HepG2 (cell line): ENCODE data around the gene SLC48A1. TPM values are rescaled to one million over a fixed set of nuclear protein-coding genes. Genes with fewer than 3 reads are reported as not detected.

Source experiments
- AGO2 ChIP-seq: fragments of 200-400 bp; formaldehyde crosslinking; optimal IDR thresholded peaks from 2 replicates; pipeline ENCODE3; 2017; ENCODE audit warnings: mild to moderate bottlenecking, low read depth, low read length, moderate library complexity
- ELF1 ChIP-seq: sonication (generic); formaldehyde crosslinking; IDR thresholded peaks from 2 replicates; pipeline ENCODE4 v1.4.0; 2020; ENCODE audit warnings: missing genetic modification reagents
- EP300 ChIP-seq, 3 experiments: sonication (generic) in 1 of 3; formaldehyde crosslinking in 1 of 3; IDR thresholded peaks; 2 replicates each; pipeline versions ENCODE4 v1.5.1 to v1.6.1; 2011 to 2020; ENCODE audit warnings: low read depth in 2 of 3, low read length in 2 of 3, borderline replicate concordance in 1 of 3, improper control_type of control experiment in 1 of 3, mild to moderate bottlenecking in 1 of 3, missing genetic modification reagents in 1 of 3, moderate library complexity in 1 of 3
- HNRNPUL1 ChIP-seq: fragments of 200-400 bp; formaldehyde crosslinking; IDR thresholded peaks from 2 replicates; pipeline ENCODE4 v1.6.1; 2017; ENCODE audit warnings: low read depth, mild to moderate bottlenecking, low read length, moderate library complexity
- JUN ChIP-seq: sonication (generic); formaldehyde crosslinking; IDR thresholded peaks from 2 replicates; pipeline ENCODE4 v1.4.0; 2020; ENCODE audit warnings: mild to moderate bottlenecking, missing genetic modification reagents
- NFE2L2 ChIP-seq: fragments of 150-350 bp; IDR thresholded peaks from 2 replicates; pipeline ENCODE4 v1.6.1; 2014; ENCODE audit warnings: low read length
- PLRG1 ChIP-seq: fragments of 450-650 bp; conservative IDR thresholded peaks from 2 replicates; pipeline ENCODE4 v1.6.1; 2016
- SKI ChIP-seq: fragments of 450-650 bp; IDR thresholded peaks from one replicate; pipeline ENCODE4 v1.6.1; 2018; ENCODE audit warnings: mild to moderate bottlenecking; ENCODE audit not compliant: partially characterized antibody
- SNAI1 ChIP-seq: sonication (generic); formaldehyde crosslinking; IDR thresholded peaks from 2 replicates; pipeline ENCODE4 v1.5.0; 2020; ENCODE audit warnings: mild to moderate bottlenecking, missing genetic modification reagents, borderline replicate concordance
- SRSF9 ChIP-seq: fragments of 200-400 bp; formaldehyde crosslinking; IDR thresholded peaks from 2 replicates; pipeline ENCODE4 v1.6.1; 2018; ENCODE audit warnings: borderline replicate concordance, mild to moderate bottlenecking, low read depth, low read length; ENCODE audit not compliant: insufficient read depth, poor library complexity, severe bottlenecking
- XBP1 ChIP-seq: sonication (generic); formaldehyde crosslinking; IDR thresholded peaks from 2 replicates; pipeline ENCODE4 v1.5.0; 2020; ENCODE audit warnings: missing genetic modification reagents
- YEATS2 ChIP-seq: sonication (generic); formaldehyde crosslinking; IDR thresholded peaks from 2 replicates; pipeline ENCODE4 v1.4.0; 2020; ENCODE audit warnings: missing genetic modification reagents, borderline replicate concordance
- ZBTB38 ChIP-seq: sonication (generic); formaldehyde crosslinking; IDR thresholded peaks from 2 replicates; pipeline ENCODE4 v1.5.1; 2020; ENCODE audit warnings: mild to moderate bottlenecking, missing genetic modification reagents
- ZKSCAN8 ChIP-seq: IDR thresholded peaks from 2 replicates; pipeline ENCODE4 v1.6.1; 2016; ENCODE audit warnings: borderline replicate concordance, missing genetic modification reagents, missing compliant biosample characterization
- ZNF484 ChIP-seq: sonication (generic); formaldehyde crosslinking; IDR thresholded peaks from 2 replicates; pipeline ENCODE4 v1.5.1; 2020; ENCODE audit warnings: mild to moderate bottlenecking, low read depth, missing genetic modification reagents, borderline replicate concordance
- ZNF512B ChIP-seq: sonication (generic); formaldehyde crosslinking; IDR thresholded peaks from 2 replicates; pipeline ENCODE4 v1.5.1; 2020; ENCODE audit warnings: missing genetic modification reagents, mild to moderate bottlenecking, borderline replicate concordance
- ZNF562 ChIP-seq: sonication (generic); formaldehyde crosslinking; IDR thresholded peaks from 2 replicates; pipeline ENCODE4 v1.8.0; 2022; ENCODE audit warnings: missing genetic modification reagents, borderline replicate concordance
- polyA plus RNA-seq, 8 experiments: library from polyadenylated mRNA; depleted of rRNA in 3 of 8; stranded (reverse) in 7 of 8; unstranded in 1 of 8; fragments of >200 nt; fragmentation: Illumina TruSeq in 4 of 8; extraction: Trizol in 4 of 8; gene quantifications; 2 replicates each; pipeline versions ENCODE4 v1.2.1 to v1.2.3, GENCODE V29; 2011 to 2016; ENCODE audit warnings: low read depth in 4 of 8, missing spikeins in 1 of 8, mixed read lengths in 1 of 8; ENCODE audit not compliant: insufficient read depth in 1 of 8
- total RNA-seq, 5 experiments: library from RNA; depleted of rRNA; stranded (reverse); fragments of >200 nt; fragmentation: Illumina TruSeq; extraction: Trizol; gene quantifications; 2 replicates each; pipeline ENCODE4 v1.2.3, GENCODE V29; 2016; ENCODE audit warnings: low read depth in 1 of 5
- TF ChIP-seq, protein P1 (sequence below): IDR thresholded peaks from 2 replicates; pipeline ENCODE4 v1.6.1; 2016; ENCODE audit warnings: missing genetic modification reagents, missing compliant biosample characterization
- TF ChIP-seq, protein P2 (sequence below): IDR thresholded peaks from 2 replicates; pipeline ENCODE4 v1.6.1; 2012; ENCODE audit warnings: low read length, improper control_type of control experiment
- TF ChIP-seq, protein P3 (sequence below): sonication (generic); formaldehyde crosslinking; IDR thresholded peaks from 2 replicates; pipeline ENCODE4 v1.5.0; 2020; ENCODE audit warnings: mild to moderate bottlenecking, missing genetic modification reagents, borderline replicate concordance

Gene SLC48A1
- total and polyA plus RNA-seq, 2 of the 13 experiments (the other 11 are each of a cell fraction or from before 2014, with no cell fraction given) = 2.2 to 3.7 TPM

DNA sequence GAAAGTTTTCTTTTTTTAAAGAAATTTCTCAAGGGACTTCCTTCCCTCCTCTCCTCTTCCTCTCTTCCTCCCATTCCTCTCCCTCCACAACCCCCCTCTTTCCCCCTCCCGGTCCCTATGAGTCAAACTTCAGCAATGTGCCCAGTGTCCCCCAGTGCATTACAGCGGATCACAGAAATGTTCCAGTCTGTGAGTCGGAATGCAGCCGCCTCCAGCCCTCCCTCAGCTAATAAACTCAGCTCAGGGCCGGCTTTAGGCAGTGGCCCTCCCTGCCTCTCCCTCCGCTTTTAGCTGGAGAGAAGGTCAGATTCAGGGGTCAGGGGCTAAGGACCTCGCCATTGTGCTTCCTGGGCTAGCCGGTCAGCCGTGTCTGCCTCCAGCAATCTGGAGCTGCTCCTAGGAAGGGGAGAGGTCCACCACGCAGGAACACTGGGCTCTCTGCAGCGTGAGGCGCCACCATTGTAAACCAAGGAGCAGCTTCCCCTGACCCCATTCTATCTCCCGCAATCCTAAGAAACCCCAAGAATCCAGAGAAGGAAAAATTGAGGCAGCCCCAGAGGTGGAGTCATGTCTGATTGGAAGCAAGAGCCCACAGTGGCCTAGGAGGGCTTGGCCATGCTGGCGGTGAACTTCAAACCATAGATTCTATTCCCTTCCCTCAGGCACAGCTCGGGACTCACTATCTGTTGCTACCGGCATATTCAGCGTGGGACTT, 47.8 kb downstream of the SLC48A1 start (continued):
- TF ChIP-seq, protein P1, sequence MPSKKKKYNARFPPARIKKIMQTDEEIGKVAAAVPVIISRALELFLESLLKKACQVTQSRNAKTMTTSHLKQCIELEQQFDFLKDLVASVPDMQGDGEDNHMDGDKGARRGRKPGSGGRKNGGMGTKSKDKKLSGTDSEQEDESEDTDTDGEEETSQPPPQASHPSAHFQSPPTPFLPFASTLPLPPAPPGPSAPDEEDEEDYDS (CRISPR knock-in tag) = no peak; the same call in 1 of the 2 replicates
- TF ChIP-seq, protein P2, sequence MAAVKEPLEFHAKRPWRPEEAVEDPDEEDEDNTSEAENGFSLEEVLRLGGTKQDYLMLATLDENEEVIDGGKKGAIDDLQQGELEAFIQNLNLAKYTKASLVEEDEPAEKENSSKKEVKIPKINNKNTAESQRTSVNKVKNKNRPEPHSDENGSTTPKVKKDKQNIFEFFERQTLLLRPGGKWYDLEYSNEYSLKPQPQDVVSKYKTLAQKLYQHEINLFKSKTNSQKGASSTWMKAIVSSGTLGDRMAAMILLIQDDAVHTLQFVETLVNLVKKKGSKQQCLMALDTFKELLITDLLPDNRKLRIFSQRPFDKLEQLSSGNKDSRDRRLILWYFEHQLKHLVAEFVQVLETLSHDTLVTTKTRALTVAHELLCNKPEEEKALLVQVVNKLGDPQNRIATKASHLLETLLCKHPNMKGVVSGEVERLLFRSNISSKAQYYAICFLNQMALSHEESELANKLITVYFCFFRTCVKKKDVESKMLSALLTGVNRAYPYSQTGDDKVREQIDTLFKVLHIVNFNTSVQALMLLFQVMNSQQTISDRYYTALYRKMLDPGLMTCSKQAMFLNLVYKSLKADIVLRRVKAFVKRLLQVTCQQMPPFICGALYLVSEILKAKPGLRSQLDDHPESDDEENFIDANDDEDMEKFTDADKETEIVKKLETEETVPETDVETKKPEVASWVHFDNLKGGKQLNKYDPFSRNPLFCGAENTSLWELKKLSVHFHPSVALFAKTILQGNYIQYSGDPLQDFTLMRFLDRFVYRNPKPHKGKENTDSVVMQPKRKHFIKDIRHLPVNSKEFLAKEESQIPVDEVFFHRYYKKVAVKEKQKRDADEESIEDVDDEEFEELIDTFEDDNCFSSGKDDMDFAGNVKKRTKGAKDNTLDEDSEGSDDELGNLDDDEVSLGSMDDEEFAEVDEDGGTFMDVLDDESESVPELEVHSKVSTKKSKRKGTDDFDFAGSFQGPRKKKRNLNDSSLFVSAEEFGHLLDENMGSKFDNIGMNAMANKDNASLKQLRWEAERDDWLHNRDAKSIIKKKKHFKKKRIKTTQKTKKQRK = no peak
- TF ChIP-seq ZNF562 (no peak), EP300 (IDR thresholded peaks at IDR 0.05; ENCODE audit: low read depth in 2 of 2, low read length in 2 of 2) (0 out of 4 replicates have a peak, but pooled peaks of 1 of the 2 experiments have one; percentile 30), EP300 (CRISPR knock-in tag; IDR thresholded peaks at IDR 0.05; ENCODE audit: borderline replicate concordance) (no peak), AGO2 (no peak), PLRG1 (no peak), ZNF484 (no peak), XBP1 (CRISPR knock-in tag) (no peak), SRSF9 (no peak), SKI (no peak), HNRNPUL1 (no peak), NFE2L2 (no peak), ZBTB38 (no peak), YEATS2 (no peak), ZNF512B (CRISPR knock-in tag) (no peak), ELF1 (CRISPR knock-in tag) (no peak), SNAI1 (CRISPR knock-in tag) (no peak), JUN (CRISPR knock-in tag) (peak; percentile 75), ZKSCAN8 (CRISPR knock-in tag) (no peak)
- TF ChIP-seq, protein P3, sequence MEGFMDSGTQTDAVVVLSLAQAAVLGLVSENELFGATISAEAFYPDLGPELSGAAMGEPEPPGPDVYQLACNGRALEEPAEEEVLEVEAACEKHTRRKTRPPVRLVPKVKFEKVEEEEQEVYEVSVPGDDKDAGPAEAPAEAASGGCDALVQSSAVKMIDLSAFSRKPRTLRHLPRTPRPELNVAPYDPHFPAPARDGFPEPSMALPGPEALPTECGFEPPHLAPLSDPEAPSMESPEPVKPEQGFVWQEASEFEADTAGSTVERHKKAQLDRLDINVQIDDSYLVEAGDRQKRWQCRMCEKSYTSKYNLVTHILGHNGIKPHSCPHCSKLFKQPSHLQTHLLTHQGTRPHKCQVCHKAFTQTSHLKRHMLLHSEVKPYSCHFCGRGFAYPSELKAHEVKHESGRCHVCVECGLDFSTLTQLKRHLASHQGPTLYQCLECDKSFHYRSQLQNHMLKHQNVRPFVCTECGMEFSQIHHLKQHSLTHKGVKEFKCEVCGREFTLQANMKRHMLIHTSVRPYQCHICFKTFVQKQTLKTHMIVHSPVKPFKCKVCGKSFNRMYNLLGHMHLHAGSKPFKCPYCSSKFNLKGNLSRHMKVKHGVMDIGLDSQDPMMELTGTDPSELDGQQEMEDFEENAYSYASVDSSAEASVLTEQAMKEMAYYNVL (CRISPR knock-in tag) = peak; percentile 70
